DND-41 (cell line): ENCODE data around the gene SLC25A27.

Experiments used
- ATAC-seq: fragments of 200-7000 bp; cut with Tn5 transposase; 3 replicates; pipeline ENCODE4 v1.9.1; 2021; ENCODE audit warnings: low read depth; ENCODE audit not compliant: insufficient read depth
- DNase-seq: peaks from one replicate; pipeline ENCODE4 v3.0.0-alpha.2; 2020
- H2AFZ ChIP-seq: 2 replicates; pipeline ENCODE4 v1.6.0; 2012; ENCODE audit warnings: low read depth, low read length
- H3K27ac ChIP-seq: 2 replicates; pipeline ENCODE4 v1.5.1; 2012; ENCODE audit warnings: low read length, inconsistent platforms
- H3K27me3 ChIP-seq: fragments of 200-600 bp; sonication (generic); 2 replicates; pipeline ENCODE4 v1.6.0; 2012; ENCODE audit warnings: low read length, mild to moderate bottlenecking, inconsistent platforms; ENCODE audit not compliant: insufficient read depth, poor library complexity
- H3K36me3 ChIP-seq: 2 replicates; pipeline ENCODE4 v1.5.1; 2012; ENCODE audit warnings: low read length, inconsistent platforms; ENCODE audit not compliant: insufficient read depth
- H3K4me1 ChIP-seq: 2 replicates; pipeline ENCODE4 v1.5.1; 2012; ENCODE audit warnings: mild to moderate bottlenecking, low read length; ENCODE audit not compliant: insufficient read depth
- H3K4me2 ChIP-seq: 2 replicates; pipeline ENCODE4 v1.6.0; 2012; ENCODE audit warnings: mild to moderate bottlenecking, moderate library complexity, low read length, inconsistent platforms; ENCODE audit not compliant: insufficient read depth
- H3K4me3 ChIP-seq, 2 experiments: fragments of 200-600 bp in 1 of 2; shearing (Covaris generic) in 1 of 2; 2 replicates each; pipeline ENCODE4 v1.5.1; 2012 to 2016; ENCODE audit warnings: inconsistent platforms in 2 of 2, low read length in 2 of 2, mild to moderate bottlenecking in 2 of 2, low read depth in 1 of 2, moderate library complexity in 1 of 2
- H3K79me2 ChIP-seq: 2 replicates; pipeline ENCODE4 v1.6.0; 2012; ENCODE audit warnings: low read length, inconsistent platforms; ENCODE audit not compliant: insufficient read depth
- H3K9ac ChIP-seq: 2 replicates; pipeline ENCODE4 v1.6.0; 2012; ENCODE audit warnings: low read depth, mild to moderate bottlenecking, inconsistent platforms, low read length, moderate library complexity
- H3K9me3 ChIP-seq: 2 replicates; pipeline ENCODE4 v1.5.1; 2012; ENCODE audit warnings: low read length, moderate library complexity, mild to moderate bottlenecking, inconsistent platforms; ENCODE audit not compliant: insufficient read depth, severe bottlenecking
- H4K20me1 ChIP-seq: 2 replicates; pipeline ENCODE4 v1.6.0; 2012; ENCODE audit warnings: low read length; ENCODE audit not compliant: insufficient read depth
- EZH2 ChIP-seq: IDR thresholded peaks from 3 replicates; pipeline ENCODE4 v1.6.1; 2012; ENCODE audit warnings: borderline replicate concordance, low read depth, mild to moderate bottlenecking, moderate library complexity, low read length, inconsistent platforms; ENCODE audit not compliant: severe bottlenecking
- TF ChIP-seq, protein P1 (sequence below): IDR thresholded peaks from 2 replicates; pipeline ENCODE4 v1.5.1; 2012; ENCODE audit warnings: borderline replicate concordance, low read length, moderate library complexity, mild to moderate bottlenecking; ENCODE audit not compliant: poor library complexity, severe bottlenecking; ENCODE audit errors: extremely low read depth

The SLC25A27 gene

DNA sequence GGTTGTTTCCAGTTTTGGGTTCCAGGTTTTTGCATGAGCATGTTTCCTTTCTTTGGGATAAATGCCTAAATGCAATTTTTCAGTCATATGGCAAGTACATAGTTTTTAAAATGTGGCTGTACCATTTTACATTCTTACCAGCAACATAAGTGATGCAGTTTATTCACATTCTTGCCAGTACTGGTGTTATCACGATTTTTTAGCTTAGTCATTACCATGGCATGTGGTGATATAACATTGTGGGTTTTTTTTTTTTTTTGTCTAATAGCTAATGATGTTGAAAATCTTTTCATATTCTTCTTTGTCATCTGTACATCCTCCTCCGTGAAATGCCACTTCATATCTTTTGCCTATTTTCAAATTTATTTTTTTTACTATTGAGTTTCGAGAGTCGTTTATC is 32.0 kb downstream of the SLC25A27 start:
- no peak for ATAC-seq
- no peak for DNase-seq
- no peak overlapping the region for H3K4me3 ChIP-seq
- H3K79me2 ChIP-seq, result no peaks in the 10 kb centered on the region
- H3K27ac ChIP-seq, result no peak overlapping the region
- TF ChIP-seq EZH2, result no peak
- TF ChIP-seq, protein P1, sequence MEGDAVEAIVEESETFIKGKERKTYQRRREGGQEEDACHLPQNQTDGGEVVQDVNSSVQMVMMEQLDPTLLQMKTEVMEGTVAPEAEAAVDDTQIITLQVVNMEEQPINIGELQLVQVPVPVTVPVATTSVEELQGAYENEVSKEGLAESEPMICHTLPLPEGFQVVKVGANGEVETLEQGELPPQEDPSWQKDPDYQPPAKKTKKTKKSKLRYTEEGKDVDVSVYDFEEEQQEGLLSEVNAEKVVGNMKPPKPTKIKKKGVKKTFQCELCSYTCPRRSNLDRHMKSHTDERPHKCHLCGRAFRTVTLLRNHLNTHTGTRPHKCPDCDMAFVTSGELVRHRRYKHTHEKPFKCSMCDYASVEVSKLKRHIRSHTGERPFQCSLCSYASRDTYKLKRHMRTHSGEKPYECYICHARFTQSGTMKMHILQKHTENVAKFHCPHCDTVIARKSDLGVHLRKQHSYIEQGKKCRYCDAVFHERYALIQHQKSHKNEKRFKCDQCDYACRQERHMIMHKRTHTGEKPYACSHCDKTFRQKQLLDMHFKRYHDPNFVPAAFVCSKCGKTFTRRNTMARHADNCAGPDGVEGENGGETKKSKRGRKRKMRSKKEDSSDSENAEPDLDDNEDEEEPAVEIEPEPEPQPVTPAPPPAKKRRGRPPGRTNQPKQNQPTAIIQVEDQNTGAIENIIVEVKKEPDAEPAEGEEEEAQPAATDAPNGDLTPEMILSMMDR, result no peak
- H3K4me1 ChIP-seq, result no peaks in the 10 kb centered on the region
- H3K36me3 ChIP-seq, result no peaks in the 10 kb centered on the region
- H2AFZ ChIP-seq, result no peak overlapping the region
- no peak overlapping the region for H3K4me2 ChIP-seq
- no peaks in the 10 kb centered on the region for H3K27me3 ChIP-seq
- H3K9ac ChIP-seq, result no peak overlapping the region
- H4K20me1 ChIP-seq, result no peaks in the 10 kb centered on the region
- no peaks in the 10 kb centered on the region for H3K9me3 ChIP-seq

DNA sequence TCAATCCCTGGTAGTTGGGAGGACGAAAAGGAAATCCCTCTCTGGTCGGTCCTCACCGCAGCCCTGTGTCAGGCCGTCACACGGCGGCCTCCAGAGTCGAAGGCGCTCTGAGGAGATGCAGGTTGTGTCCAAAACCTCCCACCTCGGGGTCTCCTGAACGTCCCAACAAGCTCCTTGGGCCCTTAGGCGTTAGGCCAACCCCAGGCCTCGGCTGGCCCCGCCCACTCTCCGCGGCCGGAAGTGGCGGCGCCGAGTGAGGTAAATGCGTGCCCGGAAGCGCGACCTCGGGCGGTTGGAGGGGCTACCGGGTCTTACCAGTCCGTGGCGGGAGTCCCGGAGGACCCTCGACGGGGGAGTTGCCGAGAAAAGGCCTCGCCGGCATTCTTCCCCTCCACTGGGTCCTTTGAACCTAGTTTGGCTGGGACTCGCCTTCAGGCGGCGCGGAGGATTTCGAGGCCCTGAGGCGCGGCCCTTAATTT is 34.9 kb downstream of the SLC25A27 start, which contains the start of gene TDRD6:
TDRD6 (plus strand) TSS at position 267 of the 479 bp plus-strand sequence. CDS start 244 bp downstream, outside the sequence.
- Histone ChIP-seq H3K9ac (no peak within 1 kb of the TSS), H3K4me2 (no peak within 1 kb of the TSS), H3K9me3 (no peaks in the 10 kb centered on the region), H2AFZ (no peak within 1 kb of the TSS), H3K4me3 (no peak within 1 kb of the TSS), H3K79me2 (no peaks in the 10 kb centered on the region), H3K27ac (no peak within 1 kb of the TSS), H3K27me3 (peaks cover 5% of the 10 kb centered on the region), H3K4me1 (no peaks in the 10 kb centered on the region), H4K20me1 (no peaks in the 10 kb centered on the region), H3K36me3 (no peaks in the 10 kb centered on the region)
- DNase-seq (no peak), ATAC-seq (no peak)
- TF ChIP-seq, protein P1, result no peak
- no peak for TF ChIP-seq EZH2

DNA sequence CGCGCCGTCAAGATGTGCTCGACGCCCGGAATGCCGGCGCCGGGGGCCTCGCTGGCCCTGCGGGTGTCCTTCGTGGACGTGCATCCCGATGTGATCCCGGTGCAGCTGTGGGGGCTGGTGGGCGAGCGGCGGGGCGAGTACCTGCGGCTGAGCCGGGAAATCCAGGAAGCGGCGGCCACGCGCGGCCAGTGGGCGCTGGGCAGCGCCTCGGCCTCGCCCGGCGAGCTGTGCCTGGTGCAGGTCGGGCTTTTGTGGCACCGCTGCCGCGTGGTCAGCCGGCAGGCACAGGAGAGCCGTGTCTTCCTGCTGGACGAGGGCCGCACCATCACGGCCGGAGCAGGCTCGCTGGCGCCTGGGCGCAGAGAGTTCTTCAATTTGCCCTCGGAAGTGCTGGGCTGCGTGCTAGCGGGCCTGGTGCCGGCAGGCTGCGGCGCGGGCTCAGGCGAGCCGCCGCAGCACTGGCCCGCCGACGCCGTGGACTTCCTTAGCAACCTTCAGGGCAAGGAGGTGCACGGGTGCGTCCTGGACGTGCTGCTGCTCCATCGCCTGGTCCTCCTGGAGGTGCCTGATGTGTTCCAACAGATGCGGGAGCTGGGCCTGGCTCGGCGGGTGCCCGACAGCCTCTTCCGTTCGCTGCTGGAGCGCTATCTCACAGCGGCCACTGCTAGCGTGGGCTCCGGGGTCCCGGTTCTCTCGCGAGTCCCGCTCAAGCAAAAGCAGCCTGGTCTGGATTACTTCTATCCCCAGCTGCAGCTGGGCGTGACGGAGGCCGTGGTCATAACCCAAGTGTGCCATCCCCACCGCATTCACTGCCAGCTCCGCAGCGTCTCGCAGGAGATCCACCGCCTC is 35.6 kb downstream of the SLC25A27 start:
- no peak for DNase-seq
- H3K9ac ChIP-seq, result no peak overlapping the region
- H3K9me3 ChIP-seq, result no peaks in the 10 kb centered on the region
- TF ChIP-seq, protein P1, result no peak
- H3K4me3 ChIP-seq, result no peak overlapping the region
- no peaks in the 10 kb centered on the region for H3K4me1 ChIP-seq
- H3K27ac ChIP-seq, result no peak overlapping the region
- ATAC-seq, result no peak
- H3K27me3 ChIP-seq, result peaks cover 5% of the 10 kb centered on the region
- no peaks in the 10 kb centered on the region for H3K79me2 ChIP-seq
- H3K36me3 ChIP-seq, result no peaks in the 10 kb centered on the region
- H2AFZ ChIP-seq, result no peak overlapping the region
- no peaks in the 10 kb centered on the region for H4K20me1 ChIP-seq
- no peak overlapping the region for H3K4me2 ChIP-seq
